Stimulated activated CD8-positive, alpha-beta memory T cell treated with anti-CD3 and anti-CD28 coated beads, Interleukin-7, amount 100 ng/mL, for 4 hours (primary cell): ENCODE measurements around the gene MISP3.

Experiments used
- DNase-seq, 2 donors: peaks; one replicate each; pipeline ENCODE4 v3.0.0-alpha.2; 2020; ENCODE audit warnings: low read depth in 2 of 2

The MISP3 gene

DNA sequence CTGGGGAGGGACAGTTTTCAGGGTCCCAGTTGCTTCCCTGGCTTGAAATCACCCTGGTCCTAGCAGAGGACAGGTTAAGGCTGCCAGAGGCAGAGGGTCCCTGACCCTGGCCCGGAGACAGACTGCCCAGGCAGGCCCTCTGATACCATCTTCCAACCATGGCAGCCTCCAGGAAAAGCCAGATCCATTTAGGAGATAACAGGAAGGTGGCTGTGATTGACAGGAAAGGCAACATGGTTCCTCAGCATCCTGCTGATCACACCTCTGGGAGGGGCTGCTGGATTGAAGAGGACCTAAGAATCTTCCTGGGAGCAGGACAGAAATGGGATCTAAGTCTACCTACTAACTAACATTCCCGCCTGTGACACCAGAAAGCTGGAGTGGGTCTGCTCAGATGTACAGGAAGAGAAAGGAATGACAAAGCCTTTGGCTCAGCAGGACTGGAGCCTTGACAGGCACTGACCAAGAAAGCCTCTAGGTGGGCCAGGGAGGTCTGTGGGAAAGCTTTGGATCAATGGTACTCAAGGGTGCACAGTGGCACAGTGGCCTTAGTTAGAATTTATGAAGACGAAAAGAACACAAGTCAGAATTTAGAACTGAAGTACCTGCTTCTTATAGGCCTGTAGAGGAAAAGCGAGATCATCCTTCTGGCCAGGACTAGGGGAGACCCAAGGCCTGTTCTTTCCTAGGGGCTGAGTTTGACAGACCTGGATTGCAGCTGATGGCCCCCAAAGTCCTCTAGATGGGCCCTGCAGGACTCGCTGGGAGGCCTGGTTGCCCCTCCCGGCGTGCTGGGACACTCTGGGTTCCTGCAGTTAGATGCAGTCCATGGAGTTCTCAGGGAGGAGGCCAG is 47.3 kb downstream of the MISP3 start:
- no peak for DNase-seq

DNA sequence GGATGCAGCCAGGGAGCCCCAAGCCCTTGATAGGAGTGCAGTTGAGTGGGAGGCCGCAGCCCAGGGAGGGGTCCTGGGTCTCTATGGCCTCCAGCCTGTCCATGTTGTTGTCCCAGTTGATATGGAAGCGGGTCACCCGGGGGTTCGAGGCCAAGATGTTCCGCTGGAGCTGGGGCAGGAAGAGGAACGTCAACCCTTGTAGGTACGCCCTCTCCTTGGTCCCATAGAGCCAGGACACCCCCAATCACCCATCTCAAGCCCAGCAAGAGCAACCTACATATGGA is 47.9 kb downstream of the MISP3 start:
- DNase-seq, result no peak

DNA sequence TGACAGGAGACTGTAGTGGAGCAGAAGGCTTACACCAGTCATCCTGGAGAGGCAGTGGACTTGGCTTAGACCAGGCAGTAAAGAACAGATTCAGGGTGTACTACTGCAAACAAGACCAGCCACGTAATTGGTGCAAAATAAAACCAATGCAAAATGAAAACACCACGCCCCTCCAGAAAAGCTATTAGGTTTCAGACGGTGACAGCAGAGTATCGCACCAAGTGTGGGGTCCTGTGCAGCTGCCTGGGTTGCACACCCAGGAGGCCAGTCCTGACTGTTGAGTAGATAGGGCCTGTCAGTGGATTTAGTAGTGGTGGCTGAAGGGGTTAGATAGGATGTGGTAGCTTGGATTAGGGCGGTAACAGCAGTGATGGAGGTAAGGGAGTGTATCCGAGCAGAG is 50.3 kb downstream of the MISP3 start:
- no peak for DNase-seq
